Measurements from ENCODE around the gene DVL2. TPM values are rescaled to one million over a fixed set of nuclear protein-coding genes. Genes with fewer than 3 reads are reported as not detected.
"Not testable (repeated sequence)": the region's sequence is repeated elsewhere in the genome, so short reads cannot be mapped to it uniquely, and the experiment has no call there.

Gene DVL2
- total RNA-seq, 1 donor from 2014 or later, result 73.5 TPM

DNA sequence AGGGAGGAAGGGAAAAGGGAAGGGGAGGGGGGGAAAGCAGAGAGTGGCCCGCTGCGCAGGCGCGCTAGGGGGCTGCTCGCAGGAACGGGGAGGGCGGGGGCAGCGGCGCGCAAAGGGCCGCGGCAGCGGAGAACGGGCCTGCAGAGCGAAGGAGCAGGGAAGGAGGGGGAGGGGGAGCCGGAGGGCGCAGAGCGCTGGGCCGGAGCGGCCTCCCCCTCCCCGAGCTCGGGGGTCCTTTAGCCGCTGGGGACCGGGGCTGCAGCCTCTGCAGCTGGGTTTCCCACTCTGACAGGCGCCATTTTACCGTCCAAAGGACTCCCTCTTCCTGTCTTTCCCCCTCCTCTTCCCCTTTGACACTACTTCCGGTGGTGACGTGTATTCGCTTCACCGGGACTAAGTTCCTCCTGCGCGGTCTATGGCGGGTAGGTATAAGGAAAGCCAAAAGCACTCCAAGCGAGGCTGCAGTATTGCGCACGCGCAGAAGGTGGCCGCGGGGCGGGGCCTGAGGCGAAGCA lies 17.4 kb upstream of the DVL2 start, which contains the start of gene CTDNEP1:
CTDNEP1 (minus strand) TSS at position 74 of the 515 bp plus-strand sequence. CDS start 438 bp downstream, outside the sequence.
- intact Hi-C loops (cut with micrococcal nuclease), result loop anchor here (1.0 to 5.0 kb wide), 11 partner anchors 12 to 435 kb away; partner anchors contain the start of genes ACADVL, DLG4, EIF5A and PHF23
- Mint-ChIP-seq H3K9me3 (no peaks in the 10 kb centered on the region), H3K27ac (peak within 1 kb of the TSS; percentile 99), H3K27me3 (ENCODE audit: insufficient read depth) (peaks cover 5% of the 10 kb centered on the region), H3K36me3 (ENCODE audit: low read depth) (peaks cover 32% of the 10 kb centered on the region), H3K4me1 (ENCODE audit: low read depth) (peaks cover 42% of the 10 kb centered on the region), H3K4me3 (peak within 1 kb of the TSS; percentile 98)
- peak; percentile 99 for DNase-seq (ENCODE audit: low spot score)

DNA sequence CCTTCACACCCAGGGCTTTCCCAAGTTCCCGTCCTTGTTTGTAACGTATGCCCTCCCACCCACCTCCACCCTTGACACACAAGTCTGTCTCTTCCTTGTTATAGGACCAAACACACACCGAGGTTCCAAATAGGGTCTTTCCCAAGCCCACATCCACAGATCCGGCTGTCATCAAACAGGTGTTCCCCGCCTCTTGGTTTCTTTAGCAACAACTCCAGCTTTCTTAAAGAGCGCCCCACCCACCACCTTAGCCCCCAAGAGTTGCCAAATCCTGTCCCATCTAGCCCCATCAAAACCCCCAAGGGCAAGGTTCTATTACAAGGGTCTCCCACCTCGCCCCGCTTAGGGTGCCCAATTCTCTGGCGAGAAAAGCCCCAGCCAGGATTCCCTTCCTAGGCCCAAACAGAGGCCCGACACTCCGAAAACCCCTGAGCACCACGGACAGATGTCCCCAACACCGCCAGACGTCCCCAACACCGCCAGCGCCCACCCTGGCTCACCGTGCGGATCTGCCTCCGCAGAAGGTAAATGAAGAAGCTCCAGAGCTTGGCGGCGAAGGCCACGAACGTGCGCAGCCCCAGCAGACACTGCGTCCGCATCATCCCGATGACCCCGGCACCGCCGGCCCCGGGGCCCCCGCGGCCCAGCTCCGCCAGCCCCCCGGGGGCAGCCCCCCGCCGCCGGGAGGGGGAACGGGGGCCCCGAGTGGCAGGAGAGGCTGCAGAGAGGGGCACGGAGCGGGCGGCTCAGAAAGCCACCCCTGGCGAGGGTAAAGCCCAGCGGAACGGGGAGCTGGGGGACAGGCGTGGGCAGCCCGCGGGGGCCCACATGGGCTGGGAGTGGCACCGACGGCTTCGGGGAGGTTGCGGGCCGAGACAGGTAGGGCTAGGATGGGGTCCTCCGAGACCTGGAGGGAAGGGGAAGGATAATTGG lies 16.6 kb upstream of the DVL2 start:
- DNase-seq (ENCODE audit: low spot score), result no peak

DNA sequence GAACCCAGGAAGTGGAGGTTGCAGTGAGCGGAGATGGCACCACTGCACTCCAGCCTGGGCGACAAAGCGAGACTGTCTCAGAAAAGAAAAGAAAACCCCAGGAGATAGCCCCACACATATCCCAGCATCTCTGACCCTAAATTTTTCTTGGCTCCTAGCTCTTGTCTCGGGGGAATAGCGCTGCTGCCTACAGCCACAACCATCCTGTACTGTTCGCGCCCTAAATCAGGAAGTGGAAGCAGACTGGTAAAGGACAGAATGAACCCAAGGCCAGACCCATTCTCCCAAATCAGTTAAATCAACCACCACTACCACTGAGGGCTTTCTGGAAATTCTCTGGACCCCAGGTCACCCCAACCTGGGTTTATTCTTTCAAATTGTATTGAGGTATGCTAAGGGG lies 15.5 kb upstream of the DVL2 start:
- peaks cover 36% of the 10 kb centered on the region for H3K36me3 Mint-ChIP-seq (ENCODE audit: low read depth)
- no peak for DNase-seq (ENCODE audit: low spot score)
- H3K27me3 Mint-ChIP-seq (ENCODE audit: insufficient read depth), result peaks cover 5% of the 10 kb centered on the region
- H3K27ac Mint-ChIP-seq, result peak overlapping the region; percentile 95
- no peaks in the 10 kb centered on the region for H3K9me3 Mint-ChIP-seq
- intact Hi-C loops (cut with micrococcal nuclease), result loop anchor here (5.0 kb wide), 1 partner anchor 152 kb away; the partner anchor contains the start of gene TMEM256
- peaks cover 42% of the 10 kb centered on the region for H3K4me1 Mint-ChIP-seq (ENCODE audit: low read depth)
- peak overlapping the region; percentile 98 for H3K4me3 Mint-ChIP-seq

More for the DNA sequence above, 16.6 kb upstream of the DVL2 start:
- Mint-ChIP-seq H3K36me3 (ENCODE audit: low read depth) (peaks cover 35% of the 10 kb centered on the region), H3K4me1 (ENCODE audit: low read depth) (peaks cover 42% of the 10 kb centered on the region), H3K9me3 (no peaks in the 10 kb centered on the region), H3K27me3 (ENCODE audit: insufficient read depth) (peaks cover 5% of the 10 kb centered on the region), H3K27ac (peak overlapping the region; percentile 95), H3K4me3 (peak overlapping the region; percentile 98)
- intact Hi-C loops (cut with micrococcal nuclease), result loop anchor here (5.0 kb wide), 1 partner anchor 151 kb away; the partner anchor contains the start of gene TMEM256

DNA sequence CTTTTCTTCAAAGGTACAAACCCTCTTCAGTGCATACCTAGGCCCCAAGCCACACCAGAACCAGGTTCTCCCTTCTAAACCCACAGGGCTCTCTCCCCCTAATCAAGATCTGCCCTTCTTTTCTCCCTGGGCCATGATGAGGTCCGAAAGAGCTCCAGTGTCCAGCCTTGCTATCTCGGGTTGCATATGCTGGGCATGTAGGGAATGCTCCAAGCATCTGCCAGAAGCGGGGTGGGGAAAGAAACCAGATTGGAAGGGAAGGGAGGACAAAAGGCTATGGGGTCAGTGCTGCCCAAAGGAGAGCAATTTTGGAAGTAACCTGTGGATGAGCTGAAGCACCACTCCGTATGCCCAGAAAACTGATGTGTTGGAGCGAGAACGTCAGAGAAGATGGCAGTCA lies 14.9 kb upstream of the DVL2 start:
- H3K27me3 Mint-ChIP-seq (ENCODE audit: insufficient read depth), result peaks cover 5% of the 10 kb centered on the region
- peak overlapping the region; percentile 98 for H3K4me3 Mint-ChIP-seq
- intact Hi-C loops (cut with micrococcal nuclease), result no loop called here
- no peak for DNase-seq (ENCODE audit: low spot score)
- H3K9me3 Mint-ChIP-seq, result no peaks in the 10 kb centered on the region
- peak overlapping the region; percentile 63 for H3K27ac Mint-ChIP-seq
- H3K36me3 Mint-ChIP-seq (ENCODE audit: low read depth), result peaks cover 37% of the 10 kb centered on the region
- peaks cover 42% of the 10 kb centered on the region for H3K4me1 Mint-ChIP-seq (ENCODE audit: low read depth)

DNA sequence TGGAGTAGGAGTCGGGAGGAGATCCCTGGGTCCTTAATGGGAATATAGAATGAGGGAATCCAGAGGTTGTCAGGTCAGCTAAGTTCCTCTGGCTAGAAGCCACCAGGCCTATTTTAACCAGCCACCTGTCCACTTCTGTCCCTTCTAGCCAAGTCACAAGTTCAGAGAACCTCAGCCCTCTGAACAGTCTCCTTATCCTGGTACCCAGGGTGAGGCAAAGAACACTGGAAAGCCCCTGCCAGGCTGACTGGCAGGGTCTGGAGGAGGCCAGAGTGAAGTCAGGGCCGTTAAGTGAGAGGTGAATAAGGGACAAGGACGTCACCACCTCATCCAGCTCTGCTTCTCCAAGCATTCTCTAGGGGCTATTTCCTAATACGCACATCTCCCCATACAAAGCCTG lies 14.5 kb upstream of the DVL2 start:
- H3K9me3 Mint-ChIP-seq, result no peaks in the 10 kb centered on the region
- peaks cover 5% of the 10 kb centered on the region for H3K27me3 Mint-ChIP-seq (ENCODE audit: insufficient read depth)
- peaks cover 39% of the 10 kb centered on the region for H3K4me1 Mint-ChIP-seq (ENCODE audit: low read depth)
- H3K36me3 Mint-ChIP-seq (ENCODE audit: low read depth), result peaks cover 34% of the 10 kb centered on the region
- no peak for DNase-seq (ENCODE audit: low spot score)
- intact Hi-C loops (cut with micrococcal nuclease), result no loop called here
- H3K4me3 Mint-ChIP-seq, result peak overlapping the region; percentile 98
- H3K27ac Mint-ChIP-seq, result no peak overlapping the region

DNA sequence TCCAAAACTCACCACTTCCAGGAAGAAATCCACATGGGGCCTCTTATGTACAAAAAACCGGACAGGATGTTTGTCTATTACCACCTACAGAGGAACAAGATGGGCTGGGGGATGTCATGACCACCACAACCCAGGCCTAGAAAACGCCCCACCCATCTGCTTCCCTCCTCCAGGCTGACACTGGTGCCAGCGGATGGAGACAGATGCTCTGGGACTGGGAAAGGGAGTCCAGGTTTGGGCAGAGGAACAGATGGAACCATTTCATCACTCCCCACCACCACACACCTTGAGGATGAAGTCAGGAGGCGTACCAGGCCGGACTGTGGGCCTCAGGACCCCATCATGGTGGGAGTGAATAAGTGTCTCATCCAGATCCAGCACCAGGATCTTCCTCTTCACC lies 12.5 kb upstream of the DVL2 start:
- Mint-ChIP-seq H3K27ac (no peak overlapping the region), H3K27me3 (ENCODE audit: insufficient read depth) (no peaks in the 10 kb centered on the region), H3K9me3 (no peaks in the 10 kb centered on the region), H3K4me3 (no peak overlapping the region), H3K4me1 (ENCODE audit: low read depth) (peaks cover 42% of the 10 kb centered on the region), H3K36me3 (ENCODE audit: low read depth) (peaks cover 36% of the 10 kb centered on the region)
- DNase-seq (ENCODE audit: low spot score), result no peak
- intact Hi-C loops (cut with micrococcal nuclease), result no loop called here

DNA sequence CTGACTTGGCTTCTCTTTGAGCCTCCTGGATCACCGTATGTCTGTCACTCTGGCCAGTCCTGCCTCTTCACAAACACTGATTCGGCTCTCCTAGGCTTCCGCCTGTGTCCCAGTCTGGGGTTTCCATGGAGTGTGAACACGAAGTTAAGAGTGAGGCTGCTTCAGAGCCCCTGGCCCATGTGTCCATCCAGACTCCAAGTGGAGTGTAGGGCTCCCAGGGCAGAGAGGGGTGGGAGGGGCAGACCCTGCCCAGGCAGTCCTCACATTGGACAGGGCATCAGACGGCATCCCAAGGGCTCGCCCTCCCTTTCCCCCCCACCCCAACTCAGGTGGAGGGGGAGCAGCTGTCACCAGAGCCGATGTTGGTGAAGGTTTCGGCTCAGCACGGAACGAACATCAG lies 9.5 kb upstream of the DVL2 start:
- peaks cover 42% of the 10 kb centered on the region for H3K36me3 Mint-ChIP-seq (ENCODE audit: low read depth)
- not testable (repeated sequence) for H3K9me3 Mint-ChIP-seq; DNase-seq (ENCODE audit: low spot score); H3K27me3 Mint-ChIP-seq (ENCODE audit: insufficient read depth); H3K27ac Mint-ChIP-seq
- H3K4me3 Mint-ChIP-seq, result peak overlapping the region; percentile 48
- intact Hi-C loops (cut with micrococcal nuclease), result loop anchor here (2.0 kb wide), 2 partner anchors 209 to 329 kb away; no protein-coding TSS in a partner anchor
- peaks cover 44% of the 10 kb centered on the region for H3K4me1 Mint-ChIP-seq (ENCODE audit: low read depth)

DNA sequence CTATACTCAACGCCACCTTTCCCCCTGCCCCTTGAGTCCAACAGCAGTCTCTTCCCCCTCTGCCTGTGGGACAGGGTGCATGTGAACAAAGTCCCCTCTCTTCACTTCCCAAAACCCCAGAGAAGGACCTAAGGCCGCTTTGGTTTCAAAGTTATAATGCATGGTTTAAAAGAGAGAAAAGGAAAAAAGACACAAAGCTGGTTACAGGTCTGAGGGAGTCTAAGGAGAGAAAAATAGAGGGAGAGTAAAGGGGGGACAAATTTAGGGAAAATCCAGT lies 9.1 kb upstream of the DVL2 start:
- H3K36me3 Mint-ChIP-seq (ENCODE audit: low read depth), result peaks cover 40% of the 10 kb centered on the region
- no peaks in the 10 kb centered on the region for H3K9me3 Mint-ChIP-seq
- H3K27me3 Mint-ChIP-seq (ENCODE audit: insufficient read depth), result no peaks in the 10 kb centered on the region
- no peak for DNase-seq (ENCODE audit: low spot score)
- H3K4me3 Mint-ChIP-seq, result peak overlapping the region; percentile 97
- peak overlapping the region; percentile 42 for H3K27ac Mint-ChIP-seq
- intact Hi-C loops (cut with micrococcal nuclease), result loop anchor here (2.0 kb wide), 2 partner anchors 209 to 329 kb away; no protein-coding TSS in a partner anchor
- H3K4me1 Mint-ChIP-seq (ENCODE audit: low read depth), result peaks cover 40% of the 10 kb centered on the region

DNA sequence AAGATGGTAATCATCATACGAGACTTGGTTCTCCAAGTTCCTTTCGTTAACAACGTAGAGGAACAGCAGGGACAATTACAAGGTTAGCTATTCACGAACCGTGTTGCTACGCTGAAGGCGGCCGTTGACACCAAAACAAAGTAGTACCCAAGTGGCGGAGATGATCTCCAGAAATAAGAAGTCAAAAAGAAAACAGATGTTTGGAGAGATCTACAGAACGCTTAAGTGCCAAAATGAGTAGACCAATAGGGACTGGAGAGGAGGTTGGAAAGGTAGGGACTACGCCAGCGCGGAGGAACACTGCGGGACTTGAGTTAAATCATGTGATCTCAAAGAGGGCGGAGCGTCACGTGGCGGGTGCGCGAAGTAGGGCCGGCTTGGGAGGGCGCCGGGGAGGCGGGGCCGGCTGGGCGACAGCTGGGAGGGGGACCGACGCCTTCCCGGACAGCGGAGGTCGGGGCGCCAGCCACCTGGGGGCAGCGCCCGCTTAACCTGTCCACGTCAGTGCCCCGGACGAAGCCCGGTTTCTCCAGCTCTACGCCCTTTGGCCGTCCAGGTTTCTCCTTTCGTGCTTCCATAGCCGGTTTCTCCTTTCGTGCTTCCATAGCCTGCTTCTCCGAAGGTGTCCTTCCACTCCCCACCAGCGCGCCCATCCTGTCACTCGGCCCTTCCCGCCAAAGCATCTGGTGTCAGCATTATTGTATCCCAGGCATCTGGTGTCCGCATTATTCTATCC lies 8.6 kb upstream of the DVL2 start:
- Mint-ChIP-seq H3K4me3 (peak overlapping the region; percentile 97), H3K4me1 (ENCODE audit: low read depth) (peaks cover 39% of the 10 kb centered on the region)
- intact Hi-C loops (cut with micrococcal nuclease), result loop anchor here (2.0 kb wide), 2 partner anchors 208 to 330 kb away; no protein-coding TSS in a partner anchor

DNA sequence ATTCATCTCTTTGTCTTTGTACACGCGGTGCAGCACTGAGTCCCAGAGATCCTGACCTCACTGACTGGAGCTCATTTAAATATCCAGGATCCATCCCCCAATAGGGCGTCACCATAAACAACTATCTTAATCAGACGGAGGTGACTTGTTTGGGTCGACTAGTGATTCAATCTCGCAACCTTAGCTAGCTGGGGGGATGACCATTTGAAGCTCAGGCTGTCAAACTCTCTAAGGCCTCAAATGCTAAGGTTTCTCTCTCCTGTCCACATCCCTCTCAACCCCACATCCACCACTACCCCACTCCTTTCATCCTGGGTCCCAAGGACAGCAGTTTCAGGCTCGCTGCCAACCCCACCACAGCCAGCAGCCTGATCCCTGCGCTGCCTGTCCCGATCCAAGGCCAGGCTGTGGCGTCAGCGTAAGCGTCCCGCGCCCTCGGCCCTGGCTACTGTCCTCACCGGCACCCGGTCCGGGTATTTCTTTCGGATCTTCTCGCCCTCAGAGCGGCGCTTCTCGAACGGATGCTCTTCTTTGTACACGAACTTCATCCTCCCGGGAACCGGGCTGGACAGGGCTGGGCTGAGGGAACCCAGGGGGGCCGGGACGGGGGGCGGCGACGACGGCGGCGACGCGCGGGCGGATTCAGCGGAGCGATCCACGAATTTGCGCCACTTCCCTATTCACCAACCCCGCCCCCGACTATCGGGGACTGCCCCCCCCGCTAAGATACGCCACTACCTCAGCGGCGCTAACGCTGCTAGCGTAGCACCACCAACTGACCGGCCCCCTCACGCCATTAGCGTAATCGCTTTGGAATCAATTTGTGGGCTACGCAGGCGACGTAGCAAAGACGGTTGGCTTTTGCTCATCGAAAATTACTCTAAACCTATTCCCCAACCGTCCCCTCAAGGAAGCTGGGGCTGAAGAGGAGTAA lies 7.7 kb upstream of the DVL2 start, which contains the start of gene GABARAP:
GABARAP (minus strand) TSS at position 667 of the 934 bp plus-strand sequence; CDS start at position 548, 119 bp downstream.
- peak; percentile 87 for DNase-seq (ENCODE audit: low spot score)
- H3K36me3 Mint-ChIP-seq (ENCODE audit: low read depth), result peaks cover 40% of the 10 kb centered on the region
- H3K4me1 Mint-ChIP-seq (ENCODE audit: low read depth), result peaks cover 44% of the 10 kb centered on the region
- intact Hi-C loops (cut with micrococcal nuclease), result loop anchor here (2.0 kb wide), 2 partner anchors 207 to 331 kb away; no protein-coding TSS in a partner anchor
- H3K27me3 Mint-ChIP-seq (ENCODE audit: insufficient read depth), result no peaks in the 10 kb centered on the region
- peak within 1 kb of the TSS; percentile 97 for H3K4me3 Mint-ChIP-seq
- H3K27ac Mint-ChIP-seq, result peak within 1 kb of the TSS; percentile 93
- H3K9me3 Mint-ChIP-seq, result no peaks in the 10 kb centered on the region

More for the DNA sequence above, 8.6 kb upstream of the DVL2 start:
- H3K27me3 Mint-ChIP-seq (ENCODE audit: insufficient read depth), result no peaks in the 10 kb centered on the region
- peak overlapping the region; percentile 93 for H3K27ac Mint-ChIP-seq
- peaks cover 40% of the 10 kb centered on the region for H3K36me3 Mint-ChIP-seq (ENCODE audit: low read depth)
- H3K9me3 Mint-ChIP-seq, result no peaks in the 10 kb centered on the region
- DNase-seq (ENCODE audit: low spot score), result peak; percentile 90

DNA sequence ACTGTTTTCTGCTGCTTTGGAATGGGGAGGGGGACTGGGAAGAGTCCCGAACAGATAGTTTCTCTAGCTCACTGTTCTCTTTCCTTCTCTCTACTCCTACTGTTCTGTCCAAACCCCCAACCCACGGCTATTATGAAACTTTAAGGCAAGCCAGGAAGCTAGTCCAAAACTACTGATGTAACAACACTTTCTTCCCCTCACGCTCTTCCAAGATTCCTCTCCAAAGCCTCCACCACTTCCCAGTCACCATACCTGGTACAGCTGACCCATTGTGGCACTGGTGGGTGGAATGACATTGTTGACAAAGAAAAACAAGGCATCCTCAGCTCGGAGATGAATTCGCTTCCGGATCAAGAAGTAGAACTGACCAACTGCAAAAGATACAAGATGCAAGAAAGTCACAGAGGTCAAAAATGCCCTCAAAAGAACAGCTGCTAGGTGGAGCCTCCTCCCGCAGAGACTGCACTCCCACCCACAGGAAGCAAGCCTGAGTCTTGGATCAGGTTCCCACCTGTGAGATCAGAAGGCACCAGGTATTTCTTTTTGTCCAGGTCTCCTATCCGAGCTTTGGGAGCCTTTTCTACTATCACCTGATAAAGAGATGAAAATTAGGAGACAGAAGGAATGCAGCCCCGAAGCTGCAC lies 6.9 kb upstream of the DVL2 start:
- Mint-ChIP-seq H3K27me3 (ENCODE audit: insufficient read depth) (no peaks in the 10 kb centered on the region), H3K4me1 (ENCODE audit: low read depth) (peaks cover 49% of the 10 kb centered on the region), H3K36me3 (ENCODE audit: low read depth) (peaks cover 40% of the 10 kb centered on the region), H3K27ac (peak overlapping the region; percentile 93), H3K4me3 (peak overlapping the region; percentile 97), H3K9me3 (no peaks in the 10 kb centered on the region)
- intact Hi-C loops (cut with micrococcal nuclease), result no loop called here
- no peak for DNase-seq (ENCODE audit: low spot score)

All from activated T-helper 1 cell treated with anti-CD3 and anti-CD28 coated beads, Interleukin-12 subunit alpha, Interleukin-12 subunit beta, Interleukin-2, Interleukin-4 antibody, amounts not matched to agents 30 ng/mL and 10 ng/mL and 1 ng/mL, durations not matched to agents 14 hours and 24 hours and 36 hours (primary cell).